HepG2 (cell line): ENCODE results near the gene MOB3C. TPM values are rescaled to one million over a fixed set of nuclear protein-coding genes. Genes with fewer than 3 reads are reported as not detected.
A peak's percentile ranks its signal among the peaks of the same experiment; 100 is the strongest.

ENCODE experiments used
- CENPT ChIP-seq: sonication (generic); formaldehyde crosslinking; IDR thresholded peaks from 2 replicates; pipeline ENCODE4 v1.8.0; 2022; ENCODE audit warnings: low read depth, mild to moderate bottlenecking, moderate library complexity, missing genetic modification reagents
- EZH2 ChIP-seq: conservative IDR thresholded peaks from 2 replicates; pipeline ENCODE4 v1.6.1; 2012; ENCODE audit warnings: mild to moderate bottlenecking, low read depth, low read length, moderate library complexity
- FOXK1 ChIP-seq: sonication (generic); formaldehyde crosslinking; IDR thresholded peaks from 2 replicates; pipeline ENCODE4 v1.4.0; 2020; ENCODE audit warnings: low read depth, missing genetic modification reagents, borderline replicate concordance
- FOXP4 ChIP-seq: sonication (generic); formaldehyde crosslinking; IDR thresholded peaks from 2 replicates; pipeline ENCODE4 v1.4.0; 2020; ENCODE audit warnings: missing genetic modification reagents
- GABPB1 ChIP-seq: IDR thresholded peaks from 2 replicates; pipeline ENCODE4 v1.6.1; 2016; ENCODE audit warnings: mild to moderate bottlenecking, missing genetic modification reagents, moderate library complexity, missing compliant biosample characterization
- GPN1 ChIP-seq: sonication (generic); formaldehyde crosslinking; IDR thresholded peaks from 2 replicates; pipeline ENCODE4 v1.5.1; 2020; ENCODE audit warnings: missing genetic modification reagents, borderline replicate concordance
- HBP1 ChIP-seq: IDR thresholded peaks from 2 replicates; pipeline ENCODE4 v1.6.1; 2016; ENCODE audit warnings: low read depth, control low read depth
- HES4 ChIP-seq: sonication (generic); formaldehyde crosslinking; IDR thresholded peaks from 2 replicates; pipeline ENCODE4 v1.9.0; 2021; ENCODE audit warnings: mild to moderate bottlenecking, missing genetic modification reagents, borderline replicate concordance
- MBNL3 ChIP-seq: fragments of 250-450 bp; sonication (Bioruptor Pico); conservative IDR thresholded peaks from 2 replicates; pipeline ENCODE4 v1.8.0; 2022; ENCODE audit warnings: mild to moderate bottlenecking, inconsistent platforms
- MEF2D ChIP-seq: sonication (generic); formaldehyde crosslinking; IDR thresholded peaks from 2 replicates; pipeline ENCODE4 v1.5.1; 2020; ENCODE audit warnings: mild to moderate bottlenecking, missing genetic modification reagents
- NFYB ChIP-seq: sonication (generic); formaldehyde crosslinking; IDR thresholded peaks from 2 replicates; pipeline ENCODE4 v1.4.0; 2020; ENCODE audit warnings: missing genetic modification reagents
- RARG ChIP-seq: sonication (generic); formaldehyde crosslinking; IDR thresholded peaks from 2 replicates; pipeline ENCODE4 v1.4.0; 2020; ENCODE audit warnings: low read depth, mild to moderate bottlenecking, missing genetic modification reagents
- SMARCC2 ChIP-seq: fragments of 450-650 bp; IDR thresholded peaks from 2 replicates; pipeline ENCODE4 v1.6.1; 2017; ENCODE audit warnings: antibody characterized with exemption, mild to moderate bottlenecking
- SP5 ChIP-seq: IDR thresholded peaks from 2 replicates; pipeline ENCODE4 v1.6.1; 2016; ENCODE audit warnings: low read depth, borderline replicate concordance
- TARDBP ChIP-seq: sonication (generic); formaldehyde crosslinking; IDR thresholded peaks from 2 replicates; pipeline ENCODE4 v1.8.0; 2022; ENCODE audit warnings: mild to moderate bottlenecking, missing genetic modification reagents
- TGIF2 ChIP-seq: IDR thresholded peaks from 2 replicates; pipeline ENCODE4 v1.6.1; 2016; ENCODE audit warnings: control low read depth, missing compliant biosample characterization
- THAP11 ChIP-seq: IDR thresholded peaks from 2 replicates; pipeline ENCODE4 v1.6.1; 2016; ENCODE audit warnings: missing biosample characterization, missing genetic modification reagents
- TP53 ChIP-seq: sonication (generic); formaldehyde crosslinking; conservative IDR thresholded peaks from 2 replicates; pipeline ENCODE4 v1.4.0; 2020; ENCODE audit warnings: missing genetic modification reagents
- TRAFD1 ChIP-seq: sonication (generic); formaldehyde crosslinking; IDR thresholded peaks from 2 replicates; pipeline ENCODE4 v1.5.1; 2020; ENCODE audit warnings: missing genetic modification reagents, mild to moderate bottlenecking, borderline replicate concordance
- ZBTB20 ChIP-seq: sonication (generic); formaldehyde crosslinking; IDR thresholded peaks from 2 replicates; pipeline ENCODE4 v1.8.1; 2023; ENCODE audit warnings: missing genetic modification reagents, low read depth, mild to moderate bottlenecking, borderline replicate concordance
- ZFYVE20 ChIP-seq: sonication (generic); formaldehyde crosslinking; IDR thresholded peaks from 2 replicates; pipeline ENCODE4 v1.8.0; 2023; ENCODE audit warnings: low read depth, mild to moderate bottlenecking, moderate library complexity, missing genetic modification reagents, borderline replicate concordance
- ZNF124 ChIP-seq: sonication (generic); formaldehyde crosslinking; IDR thresholded peaks from 2 replicates; pipeline ENCODE4 v1.4.0; 2020; ENCODE audit warnings: missing genetic modification reagents
- ZNF441 ChIP-seq: sonication (generic); formaldehyde crosslinking; IDR thresholded peaks from 2 replicates; pipeline ENCODE4 v1.7.0; 2021; ENCODE audit warnings: missing genetic modification reagents, borderline replicate concordance
- ZNF629 ChIP-seq: sonication (generic); formaldehyde crosslinking; conservative IDR thresholded peaks from 2 replicates; pipeline ENCODE4 v1.5.0; 2020; ENCODE audit warnings: missing genetic modification reagents
- ZNF713 ChIP-seq: sonication (generic); formaldehyde crosslinking; IDR thresholded peaks from 2 replicates; pipeline ENCODE4 v1.4.0; 2020; ENCODE audit warnings: mild to moderate bottlenecking, missing genetic modification reagents
- polyA plus RNA-seq, 8 experiments: library from polyadenylated mRNA; depleted of rRNA in 3 of 8; stranded (reverse) in 7 of 8; unstranded in 1 of 8; fragments of >200 nt; fragmentation: Illumina TruSeq in 4 of 8; extraction: Trizol in 4 of 8; gene quantifications; 2 replicates each; pipeline versions ENCODE4 v1.2.1 to v1.2.3, GENCODE V29; 2011 to 2016; ENCODE audit warnings: low read depth in 4 of 8, missing spikeins in 1 of 8, mixed read lengths in 1 of 8; ENCODE audit not compliant: insufficient read depth in 1 of 8
- total RNA-seq, 5 experiments: library from RNA; depleted of rRNA; stranded (reverse); fragments of >200 nt; fragmentation: Illumina TruSeq; extraction: Trizol; gene quantifications; 2 replicates each; pipeline ENCODE4 v1.2.3, GENCODE V29; 2016; ENCODE audit warnings: low read depth in 1 of 5

The MOB3C gene
- total and polyA plus RNA-seq, 2 of the 13 experiments (the other 11 are each of a cell fraction or from before 2014, with no cell fraction given), result 3.5 to 4.1 TPM

DNA sequence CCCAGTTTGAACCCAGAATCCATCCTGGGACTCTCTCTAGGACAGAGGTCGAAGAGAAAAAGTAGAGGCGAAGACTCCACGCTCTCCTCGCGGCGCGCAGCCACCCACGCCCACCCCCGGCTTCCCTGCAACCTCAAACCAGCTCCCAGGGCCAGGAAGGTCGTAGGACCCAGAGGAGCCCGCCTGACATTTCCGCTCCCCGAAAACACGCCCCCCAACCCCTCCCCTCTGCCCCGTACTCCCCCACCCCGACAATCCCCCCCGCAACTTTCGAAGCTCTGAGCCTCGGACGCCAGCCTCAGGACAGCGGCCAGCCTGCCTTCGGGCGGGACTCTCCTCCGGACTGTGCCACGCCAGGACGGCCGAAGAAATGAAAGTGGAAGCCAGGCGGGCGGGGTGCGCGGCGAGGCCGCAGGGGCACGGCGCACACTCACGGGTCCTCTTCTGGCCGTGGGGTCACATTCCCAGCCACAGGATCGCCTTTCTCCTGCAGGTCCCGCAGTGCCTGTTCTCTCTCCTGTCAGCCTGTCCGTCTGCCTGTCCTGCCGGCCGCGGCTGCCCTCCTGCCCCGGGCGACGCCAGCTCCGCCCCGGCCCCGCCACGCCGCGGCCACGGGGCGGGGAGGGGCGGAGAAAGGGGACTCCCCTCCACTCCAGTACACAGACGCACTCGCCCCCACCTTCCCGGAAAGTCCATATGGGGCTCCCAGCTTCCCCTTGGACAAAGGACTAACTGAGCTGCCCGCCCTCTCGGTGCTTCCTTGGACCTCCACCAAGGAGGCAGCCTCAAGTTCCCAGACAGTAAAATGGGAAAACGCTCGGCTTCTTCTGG is at the start of gene MOB3C (continued):
- TF ChIP-seq HES4 (CRISPR knock-in tag), result peak; percentile 59; the same call in 1 of the 2 replicates
- TF ChIP-seq ZNF713, result no peak
- TF ChIP-seq TP53 (CRISPR knock-in tag), result no peak
- TF ChIP-seq GPN1 (CRISPR knock-in tag), result no peak
- TF ChIP-seq THAP11 (CRISPR knock-in tag), result 0 out of 2 replicates have a peak, but pooled peaks have one; percentile 1
- no peak for TF ChIP-seq MBNL3
- TF ChIP-seq ZNF124 (CRISPR knock-in tag), result no peak
- no peak for TF ChIP-seq NFYB (CRISPR knock-in tag)
- TF ChIP-seq CENPT (CRISPR knock-in tag), result no peak
- no peak for TF ChIP-seq SMARCC2
- TF ChIP-seq FOXK1 (CRISPR knock-in tag), result no peak
- TF ChIP-seq SP5 (CRISPR knock-in tag), result 0 out of 2 replicates have a peak, but pooled peaks have one; percentile 16
- no peak for TF ChIP-seq FOXP4 (CRISPR knock-in tag)
- TF ChIP-seq GABPB1 (CRISPR knock-in tag), result peak; percentile 51
- TF ChIP-seq EZH2, result no peak
- no peak for TF ChIP-seq ZFYVE20
- no peak for TF ChIP-seq HBP1 (CRISPR knock-in tag)
- no peak for TF ChIP-seq RARG (CRISPR knock-in tag)
- TF ChIP-seq TGIF2 (CRISPR knock-in tag), result no peak
- no peak for TF ChIP-seq TRAFD1 (CRISPR knock-in tag)
- TF ChIP-seq ZNF629 (CRISPR knock-in tag), result peak; percentile 80
- TF ChIP-seq MEF2D (CRISPR knock-in tag), result no peak
- TF ChIP-seq ZBTB20, result no peak
- no peak for TF ChIP-seq TARDBP (CRISPR knock-in tag)
- peak; percentile 53; the same call in 1 of the 2 replicates for TF ChIP-seq ZNF441 (CRISPR knock-in tag)
